NT2/D1 (cell line): Measurements from ENCODE around the gene BTG1.

Source experiments
- SUZ12 ChIP-seq: IDR thresholded peaks from 2 replicates; pipeline ENCODE4 v1.6.1; 2011; ENCODE audit not compliant: insufficient read length, insufficient read depth; ENCODE audit errors: extremely low read depth
- YY1 ChIP-seq: IDR thresholded peaks from 2 replicates; pipeline ENCODE4 v1.6.1; 2011; ENCODE audit not compliant: insufficient read length, insufficient read depth

GRCh38 chr12:92129609-92130008, 16.0 kb downstream of the BTG1 start:
- TF ChIP-seq YY1 (no peak), SUZ12 (no peak)
